Astrocyte (in vitro differentiated cells and primary cell): ENCODE measurements around the gene ITM2C. TPM values are rescaled to one million over a fixed set of nuclear protein-coding genes. Genes with fewer than 3 reads are reported as not detected.

Source experiments
- DNase-seq: peaks from one replicate; pipeline ENCODE4 v3.0.0-alpha.2; 2010; ENCODE audit warnings: low read depth
- FAIRE-seq: peaks from 2 replicates; lab custom pipeline; 2011; peaks lifted over from hg19 to GRCh38; lab: Jason Lieb, UNC
- H2AFZ ChIP-seq: 2 replicates; pipeline ENCODE4 v1.6.0; 2012; ENCODE audit warnings: low read depth, low read length, inconsistent platforms
- H3K27ac ChIP-seq: 2 replicates; pipeline ENCODE4 v1.5.1; 2011; ENCODE audit warnings: low read depth, low read length, inconsistent platforms
- H3K27me3 ChIP-seq: 2 replicates; pipeline ENCODE4 v1.6.0; 2011; ENCODE audit warnings: low read length, inconsistent platforms; ENCODE audit not compliant: insufficient read depth
- H3K36me3 ChIP-seq: 2 replicates; pipeline ENCODE4 v1.5.1; 2011; ENCODE audit warnings: low read length, inconsistent platforms; ENCODE audit not compliant: insufficient read depth
- H3K4me1 ChIP-seq: 2 replicates; pipeline ENCODE4 v1.5.1; 2011; ENCODE audit warnings: low read length, inconsistent platforms; ENCODE audit not compliant: insufficient read depth
- H3K4me2 ChIP-seq: 2 replicates; pipeline ENCODE4 v1.6.0; 2012; ENCODE audit warnings: low read length, inconsistent platforms
- H3K4me3 ChIP-seq: 2 replicates; pipeline ENCODE4 v1.5.1; 2011; ENCODE audit warnings: low read depth, mild to moderate bottlenecking, low read length, inconsistent platforms; ENCODE audit not compliant: insufficient read depth
- H3K79me2 ChIP-seq: 2 replicates; pipeline ENCODE4 v1.6.0; 2012; ENCODE audit warnings: mild to moderate bottlenecking, low read length, inconsistent platforms; ENCODE audit not compliant: insufficient read depth
- H3K9ac ChIP-seq: 2 replicates; pipeline ENCODE4 v1.6.0; 2012; ENCODE audit warnings: mild to moderate bottlenecking, low read length, inconsistent platforms
- H3K9me3 ChIP-seq: 2 replicates; pipeline ENCODE4 v1.5.1; 2012; ENCODE audit warnings: low read depth, mild to moderate bottlenecking, low read length, inconsistent platforms; ENCODE audit not compliant: insufficient read depth
- H4K20me1 ChIP-seq: 2 replicates; pipeline ENCODE4 v1.6.0; 2012; ENCODE audit warnings: low read length, inconsistent platforms; ENCODE audit not compliant: insufficient read depth
- H3K27ac Mint-ChIP-seq: one replicate; pipeline ENCODE4 v1.8.0; 2021; ENCODE audit warnings: mild to moderate bottlenecking, mixed read lengths; ENCODE audit not compliant: unreplicated experiment
- H3K27me3 Mint-ChIP-seq: one replicate; pipeline ENCODE4 v1.8.0; 2021; ENCODE audit warnings: low read depth, mixed read lengths; ENCODE audit not compliant: unreplicated experiment
- H3K36me3 Mint-ChIP-seq: one replicate; pipeline ENCODE4 v1.8.0; 2021; ENCODE audit warnings: low read depth, mixed read lengths; ENCODE audit not compliant: unreplicated experiment
- H3K4me1 Mint-ChIP-seq: one replicate; pipeline ENCODE4 v1.8.0; 2021; ENCODE audit warnings: low read depth, mixed read lengths; ENCODE audit not compliant: unreplicated experiment
- H3K4me3 Mint-ChIP-seq: one replicate; pipeline ENCODE4 v1.8.0; 2021; ENCODE audit warnings: mild to moderate bottlenecking, moderate library complexity, mixed read lengths; ENCODE audit not compliant: unreplicated experiment
- H3K9me3 Mint-ChIP-seq: one replicate; pipeline ENCODE4 v1.8.0; 2021; ENCODE audit warnings: mild to moderate bottlenecking, mixed read lengths; ENCODE audit not compliant: unreplicated experiment
- CTCF ChIP-seq: IDR thresholded peaks from 2 replicates; pipeline ENCODE4 v1.5.1; 2011; ENCODE audit warnings: low read depth, mild to moderate bottlenecking, inconsistent platforms, low read length, moderate library complexity; ENCODE audit not compliant: insufficient read depth
- EZH2 ChIP-seq: IDR thresholded peaks from 2 replicates; pipeline ENCODE4 v1.6.1; 2012; ENCODE audit warnings: mild to moderate bottlenecking, low read length, inconsistent platforms; ENCODE audit not compliant: insufficient read depth
- total RNA-seq: library from RNA; stranded (reverse); gene quantifications from 2 replicates; pipeline ENCODE4 v1.2.1, GENCODE V29; 2021

The ITM2C gene
- total RNA-seq, 1 donor from 2014 or later: 458 TPM

GRCh38 chr2:230872968-230873660 is 8.4 kb downstream of the ITM2C start:
- Mint-ChIP-seq H3K27me3 (no peaks in the 10 kb centered on the region), H3K27ac (no peak overlapping the region), H3K36me3 (peaks cover 24% of the 10 kb centered on the region), H3K4me3 (peak overlapping the region; percentile 51), H3K4me1 (peaks cover 39% of the 10 kb centered on the region), H3K9me3 (no peaks in the 10 kb centered on the region)
- Histone ChIP-seq H3K27me3 (no peaks in the 10 kb centered on the region), H3K4me1 (peaks cover 16% of the 10 kb centered on the region), H2AFZ (no peak overlapping the region), H3K4me2 (no peak overlapping the region), H3K36me3 (no peaks in the 10 kb centered on the region), H3K9me3 (no peaks in the 10 kb centered on the region), H3K4me3 (no peak overlapping the region), H3K79me2 (peaks cover 12% of the 10 kb centered on the region), H3K27ac (no peak overlapping the region), H3K9ac (no peak overlapping the region), H4K20me1 (peaks cover 57% of the 10 kb centered on the region)
- DNase-seq (no peak), FAIRE-seq (no peak)
- no peak for TF ChIP-seq CTCF
- no peak for TF ChIP-seq EZH2

DNA sequence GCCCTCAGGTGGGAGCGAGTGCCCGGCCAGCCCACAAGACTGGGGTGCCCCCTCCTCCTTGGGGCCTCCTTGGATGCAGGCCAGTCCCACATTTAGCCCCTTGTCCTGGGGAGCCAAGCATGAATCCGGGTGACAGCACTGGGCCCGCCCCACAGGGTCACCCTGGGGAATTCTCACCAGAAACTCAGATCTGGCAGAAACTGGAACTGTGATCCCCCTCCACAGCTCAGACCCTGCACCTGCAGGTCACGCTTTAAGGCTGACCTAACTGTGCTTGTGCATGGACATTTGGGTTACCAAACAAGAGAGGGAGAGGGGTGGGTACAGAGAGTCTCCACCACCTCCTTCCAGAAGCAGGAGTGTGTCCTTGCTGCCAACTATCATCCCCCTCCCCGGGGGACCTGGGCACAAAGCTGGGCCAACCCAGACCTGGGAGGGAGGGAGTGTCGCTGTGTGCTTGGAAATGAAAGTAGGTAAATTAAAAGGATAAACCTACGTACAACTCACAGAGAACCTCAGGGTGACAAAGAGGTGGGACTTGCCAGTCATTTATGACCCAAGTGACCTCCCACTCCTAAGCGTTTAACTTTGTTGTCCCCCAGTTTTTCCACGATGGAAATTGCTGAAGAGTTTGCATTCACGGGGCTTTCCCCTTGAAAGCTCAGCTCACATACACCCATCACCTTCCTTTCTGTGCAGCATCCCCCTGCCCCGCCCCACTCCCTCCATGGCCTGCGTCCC is 9.1 kb downstream of the ITM2C start:
- H3K27ac Mint-ChIP-seq: no peak overlapping the region
- peaks cover 10% of the 10 kb centered on the region for H3K4me1 ChIP-seq
- H3K4me2 ChIP-seq: no peak overlapping the region
- no peak overlapping the region for H2AFZ ChIP-seq
- peaks cover 32% of the 10 kb centered on the region for H3K4me1 Mint-ChIP-seq
- H3K79me2 ChIP-seq: peaks cover 10% of the 10 kb centered on the region
- no peak overlapping the region for H3K4me3 Mint-ChIP-seq
- H3K27me3 ChIP-seq: no peaks in the 10 kb centered on the region
- no peaks in the 10 kb centered on the region for H3K27me3 Mint-ChIP-seq
- no peak overlapping the region for H3K27ac ChIP-seq
- no peak overlapping the region for H3K9ac ChIP-seq
- no peak for FAIRE-seq
- H3K4me3 ChIP-seq: no peak overlapping the region
- H3K36me3 ChIP-seq: no peaks in the 10 kb centered on the region
- peaks cover 24% of the 10 kb centered on the region for H3K36me3 Mint-ChIP-seq
- DNase-seq: no peak
- peaks cover 50% of the 10 kb centered on the region for H4K20me1 ChIP-seq
- TF ChIP-seq CTCF: no peak
- TF ChIP-seq EZH2: no peak
- H3K9me3 Mint-ChIP-seq: no peaks in the 10 kb centered on the region
- no peaks in the 10 kb centered on the region for H3K9me3 ChIP-seq

- H3K9ac ChIP-seq: no peak overlapping the region
- Mint-ChIP-seq H3K27me3 (no peaks in the 10 kb centered on the region), H3K4me1 (peaks cover 26% of the 10 kb centered on the region), H3K4me3 (no peak overlapping the region), H3K9me3 (no peaks in the 10 kb centered on the region), H3K27ac (no peak overlapping the region), H3K36me3 (peaks cover 26% of the 10 kb centered on the region)
- no peak overlapping the region for H3K4me2 ChIP-seq
- no peak overlapping the region for H3K27ac ChIP-seq
- no peaks in the 10 kb centered on the region for H3K27me3 ChIP-seq
- no peak overlapping the region for H3K4me3 ChIP-seq
- no peaks in the 10 kb centered on the region for H3K36me3 ChIP-seq
- TF ChIP-seq CTCF (no peak), EZH2 (no peak)
- H4K20me1 ChIP-seq: peaks cover 44% of the 10 kb centered on the region
- FAIRE-seq (no peak), DNase-seq (no peak)
- no peak overlapping the region for H2AFZ ChIP-seq
- H3K9me3 ChIP-seq: no peaks in the 10 kb centered on the region
- H3K4me1 ChIP-seq: peaks cover 5% of the 10 kb centered on the region
- H3K79me2 ChIP-seq: peaks cover 4% of the 10 kb centered on the region
Measured at GRCh38 chr2:230874456-230874855, 9.7 kb downstream of the ITM2C start.
